ENCODE measurements around the gene TGFB3. TPM values are rescaled to one million over a fixed set of nuclear protein-coding genes. Genes with fewer than 3 reads are reported as not detected.

The TGFB3 gene
- total RNA-seq, 3 donors from 2014 or later (not counting 1 experiment from before 2014, with no cell fraction given): 10.6 to 12.8 (median 12.3) TPM

- H3K27ac Mint-ChIP-seq: peak within 1 kb of the TSS; percentile 79 to 93
- peaks cover 27 to 29% of the 10 kb centered on the region in 2 donors for H3K4me1 Mint-ChIP-seq
- peaks cover 28% of the 10 kb centered on the region for H3K4me1 ChIP-seq (ENCODE audit: control insufficient read depth, insufficient read depth, low read length)
- peak within 1 kb of the TSS; percentile 90 for H3K4me3 Mint-ChIP-seq
- WGBS (ENCODE audit: insufficient coverage): under 1% methylated on average over 52 of the region's 52 CpGs
- peak within 1 kb of the TSS; percentile 63 for H3K27ac ChIP-seq (ENCODE audit: low read length)
- peak; percentile 63 to 75 (median 70) for ATAC-seq
- H3K27me3 ChIP-seq (ENCODE audit: control insufficient read depth, insufficient read depth, low read length): no peaks in the 10 kb centered on the region
- no peak for TF ChIP-seq CTCF (IDR thresholded peaks at IDR 0.05)
- peak; percentile 91 to 95 for DNase-seq
- H3K36me3 Mint-ChIP-seq: peaks cover 8% of the 10 kb centered on the region
- no peaks in the 10 kb centered on the region for H3K9me3 ChIP-seq (ENCODE audit: control insufficient read depth, insufficient read depth, low read length)
- no peaks in the 10 kb centered on the region for H3K27me3 Mint-ChIP-seq (ENCODE audit: low read depth in 2 of 2)
- H3K36me3 ChIP-seq (ENCODE audit: control insufficient read depth, insufficient read depth, low read length): no peaks in the 10 kb centered on the region
- peak within 1 kb of the TSS; percentile 72 for H3K4me3 ChIP-seq (ENCODE audit: low read length)
- intact Hi-C loops (cut with micrococcal nuclease): loop anchor here (2.0 kb wide), 1 partner anchor 325 kb away; the partner anchor contains the start of genes ERG28 and TTLL5
- H3K9me3 Mint-ChIP-seq: no peaks in the 10 kb centered on the region
These were observed 4.0 kb upstream of the TGFB3 start, which contains the start of gene IFT43 for GRCh38 chr14:75985618-75986438. IFT43 (plus strand) TSS chr14:75985763; CDS start chr14:75985787, 24 bp downstream.

GRCh38 chr14:75984674-75985073, 2.9 kb upstream of the TGFB3 start:
- 97% methylated on average over 2 of the region's 2 CpGs for WGBS (ENCODE audit: insufficient coverage)
- Histone ChIP-seq H3K4me3 (ENCODE audit: low read length) (no peak overlapping the region), H3K4me1 (ENCODE audit: control insufficient read depth, insufficient read depth, low read length) (peaks cover 33% of the 10 kb centered on the region), H3K27me3 (ENCODE audit: control insufficient read depth, insufficient read depth, low read length) (no peaks in the 10 kb centered on the region), H3K27ac (ENCODE audit: low read length) (no peak overlapping the region), H3K9me3 (ENCODE audit: control insufficient read depth, insufficient read depth, low read length) (no peaks in the 10 kb centered on the region), H3K36me3 (ENCODE audit: control insufficient read depth, insufficient read depth, low read length) (no peaks in the 10 kb centered on the region)
- Mint-ChIP-seq H3K27me3 (ENCODE audit: low read depth in 2 of 2) (no peaks in the 10 kb centered on the region), H3K9me3 (no peaks in the 10 kb centered on the region), H3K27ac (peak overlapping the region; percentile 79 to 93), H3K4me3 (peak overlapping the region; percentile 90), H3K4me1 (peaks cover 34 to 37% of the 10 kb centered on the region in 2 donors), H3K36me3 (no peaks in the 10 kb centered on the region)
- TF ChIP-seq CTCF (IDR thresholded peaks at IDR 0.05): no peak
- DNase-seq: peak in 1 of 2 donors; percentile 5
- intact Hi-C loops (cut with micrococcal nuclease): loop anchor here (2.0 kb wide), 1 partner anchor 324 kb away; the partner anchor contains the start of genes ERG28 and TTLL5
- no peak for ATAC-seq

GRCh38 chr14:75983019-75983358, 1.2 kb upstream of the TGFB3 start:
- no peak overlapping the region for H3K27ac ChIP-seq (ENCODE audit: low read length)

More at GRCh38 chr14:75983019-75983358, 1.2 kb upstream of the TGFB3 start:
- peaks cover 45% of the 10 kb centered on the region for H3K4me1 ChIP-seq (ENCODE audit: control insufficient read depth, insufficient read depth, low read length)
- H3K27me3 ChIP-seq (ENCODE audit: control insufficient read depth, insufficient read depth, low read length): no peaks in the 10 kb centered on the region
- no peak for TF ChIP-seq CTCF (IDR thresholded peaks at IDR 0.05)
- WGBS (ENCODE audit: insufficient coverage): 56% methylated on average over 7 of the region's 7 CpGs
- DNase-seq: no peak
- H3K4me3 ChIP-seq (ENCODE audit: low read length): peak overlapping the region; percentile 57
- H3K9me3 ChIP-seq (ENCODE audit: control insufficient read depth, insufficient read depth, low read length): no peaks in the 10 kb centered on the region
- intact Hi-C loops (cut with micrococcal nuclease): loop anchor here (2.0 kb wide), 1 partner anchor 404 kb away; the partner anchor contains the start of gene FLVCR2
- Mint-ChIP-seq H3K27ac (peak overlapping the region; percentile 82 to 93), H3K4me1 (peaks cover 51% of the 10 kb centered on the region in 2 donors), H3K4me3 (peak overlapping the region; percentile 76), H3K9me3 (no peaks in the 10 kb centered on the region), H3K36me3 (no peaks in the 10 kb centered on the region), H3K27me3 (ENCODE audit: low read depth in 2 of 2) (no peaks in the 10 kb centered on the region)
- no peak for ATAC-seq
- no peaks in the 10 kb centered on the region for H3K36me3 ChIP-seq (ENCODE audit: control insufficient read depth, insufficient read depth, low read length)
